Endothelial cell of umbilical vein (primary cell): Measurements from ENCODE around the gene LGALS7. TPM values are rescaled to one million over a fixed set of nuclear protein-coding genes. Genes with fewer than 3 reads are reported as not detected.
"Not testable (repeated sequence)": the region's sequence is repeated elsewhere in the genome, so short reads cannot be mapped to it uniquely, and the experiment has no call there.

Source experiments
- BruUV-seq: library from RNA; stranded (reverse); fragments of 400-500 nt; replicated peaks from 2 replicates; lab custom pipeline; 2021; lab: Mats Ljungman, UMichigan
- CTCF ChIA-PET: fragments of 300-600, 350-600 bp; sonication (Branson Sonifier 250); formaldehyde crosslinking; loops from one replicate; lab custom pipeline; 2021; ENCODE audit warnings: antibody characterized with exemption, inconsistent platforms; lab: Charles Lee
- POLR2A ChIA-PET: fragments of 300-600, 350-600 bp; sonication (Branson Sonifier 250); formaldehyde crosslinking; loops from one replicate; lab custom pipeline; 2021; ENCODE audit warnings: antibody characterized with exemption, inconsistent platforms; lab: Charles Lee
- DNase-seq: peaks from one replicate; pipeline ENCODE4 v3.0.0-alpha.2; 2011; ENCODE audit warnings: low read depth, low spot score
- FAIRE-seq: peaks from 2 replicates; lab custom pipeline; 2011; peaks lifted over from hg19 to GRCh38; lab: Jason Lieb, UNC
- H2AFZ ChIP-seq: 2 replicates; pipeline ENCODE4 v1.6.0; 2012; ENCODE audit warnings: low read depth, low read length, control low read depth, inconsistent platforms
- H3K27ac ChIP-seq: 2 replicates; pipeline ENCODE4 v1.5.1; 2011; ENCODE audit warnings: low read depth, mild to moderate bottlenecking, control low read depth, low read length, moderate library complexity; ENCODE audit not compliant: insufficient read depth
- H3K27me3 ChIP-seq, 2 experiments: 2 replicates each; pipeline versions ENCODE4 v1.6.0 to v1.6.1; 2011; ENCODE audit warnings: low read length in 2 of 2, mixed read lengths in 1 of 2; ENCODE audit not compliant: control insufficient read depth in 2 of 2, insufficient read depth in 2 of 2
- H3K36me3 ChIP-seq, 2 experiments: 2 replicates in 1 of 2; 3 replicates in 1 of 2; pipeline ENCODE4 v1.5.1; 2011; ENCODE audit warnings: low read length in 2 of 2, mild to moderate bottlenecking in 1 of 2, moderate library complexity in 1 of 2; ENCODE audit not compliant: control insufficient read depth in 2 of 2, insufficient read depth in 2 of 2; ENCODE audit errors: extremely low read depth in 1 of 2
- H3K4me1 ChIP-seq: 3 replicates; pipeline ENCODE4 v1.5.1; 2011; ENCODE audit warnings: mild to moderate bottlenecking, low read length; ENCODE audit not compliant: control insufficient read depth, insufficient read depth; ENCODE audit errors: extremely low read depth
- H3K4me2 ChIP-seq: 2 replicates; pipeline ENCODE4 v1.6.1; 2011; ENCODE audit warnings: low read length, control low read depth, mixed read lengths; ENCODE audit not compliant: insufficient read depth
- H3K4me3 ChIP-seq, 3 experiments: fragments of 200-600 bp in 1 of 3; sonication (generic), shearing (Covaris generic) in 1 of 3; replicated peaks in 1 of 3; 2 replicates each; pipeline ENCODE4 v1.5.1; 2011 to 2016; ENCODE audit warnings: control low read depth in 3 of 3, low read length in 3 of 3, mild to moderate bottlenecking in 2 of 3, inconsistent platforms in 1 of 3, low read depth in 1 of 3, moderate library complexity in 1 of 3; ENCODE audit not compliant: insufficient read depth in 1 of 3
- H3K79me2 ChIP-seq: 2 replicates; pipeline ENCODE4 v1.6.0; 2012; ENCODE audit warnings: low read length, inconsistent platforms; ENCODE audit not compliant: control insufficient read depth, insufficient read depth
- H3K9ac ChIP-seq: replicated peaks from 2 replicates; pipeline ENCODE3; 2011; ENCODE audit warnings: low read length, control low read depth; ENCODE audit not compliant: insufficient read depth; ENCODE audit errors: extremely low read depth
- H3K9me1 ChIP-seq: replicated peaks from 3 replicates; pipeline ENCODE4 v1.6.0; 2011; ENCODE audit warnings: mild to moderate bottlenecking, low read length; ENCODE audit not compliant: control insufficient read depth, insufficient read depth; ENCODE audit errors: extremely low read depth
- H3K9me3 ChIP-seq: replicated peaks from 2 replicates; pipeline ENCODE4 v1.5.1; 2012; ENCODE audit warnings: low read length, inconsistent platforms; ENCODE audit not compliant: control insufficient read depth, insufficient read depth
- H4K20me1 ChIP-seq: replicated peaks from 2 replicates; pipeline ENCODE3; 2011; ENCODE audit warnings: mild to moderate bottlenecking, low read length; ENCODE audit not compliant: control insufficient read depth, insufficient read depth; ENCODE audit errors: extremely low read depth
- EZH2 ChIP-seq: IDR thresholded peaks from 2 replicates; pipeline ENCODE4 v1.6.1; 2012; ENCODE audit warnings: borderline replicate concordance, low read depth, mild to moderate bottlenecking, moderate library complexity, low read length, inconsistent platforms; ENCODE audit not compliant: severe bottlenecking
- FOS ChIP-seq: IDR thresholded peaks from 2 replicates; pipeline ENCODE4 v1.6.1; 2011; ENCODE audit warnings: mild to moderate bottlenecking, low read length, moderate library complexity, borderline replicate concordance; ENCODE audit not compliant: insufficient read depth
- GATA2 ChIP-seq: IDR thresholded peaks from 2 replicates; pipeline ENCODE4 v1.7.0; 2011; ENCODE audit warnings: low read depth, mild to moderate bottlenecking, moderate library complexity, mixed read lengths, low read length; ENCODE audit not compliant: insufficient read length, insufficient read depth
- JUN ChIP-seq: IDR thresholded peaks from 2 replicates; pipeline ENCODE4 v1.6.1; 2011; ENCODE audit warnings: borderline replicate concordance, low read depth; ENCODE audit not compliant: insufficient read length, insufficient read depth
- MYC ChIP-seq: IDR thresholded peaks from one replicate; pipeline ENCODE4 v1.6.1; 2011; ENCODE audit warnings: mild to moderate bottlenecking, low read depth, low read length
- POLR2AphosphoS5 ChIP-seq: IDR thresholded peaks from 2 replicates; pipeline ENCODE4 v1.6.1; 2012; ENCODE audit warnings: low read depth, mild to moderate bottlenecking, control low read depth, low read length, moderate library complexity; ENCODE audit not compliant: insufficient read depth
- dilution Hi-C: fragments of 300-500 bp; cut with MboI; formaldehyde crosslinking; loops from one replicate; pipeline ENCODE4 v1.15.0; 2019; ENCODE audit warnings: low sequenced_read_pairs; ENCODE audit not compliant: extremely low pct_ligation_motif_present
- intact Hi-C: fragments of 100-400 bp; cut with micrococcal nuclease; formaldehyde crosslinking; loops from one replicate; pipeline ENCODE4 v1.10.0; 2022
- polyA plus RNA-seq, 4 experiments: library from polyadenylated mRNA; depleted of rRNA in 3 of 4; stranded (reverse) in 3 of 4; unstranded in 1 of 4; fragments of >200 nt; gene quantifications; 2 replicates each; pipeline versions ENCODE4 v1.2.1 to v1.2.3, GENCODE V29; 2011 to 2012; ENCODE audit warnings: missing spikeins in 1 of 4
- total RNA-seq: library from RNA; stranded (reverse); gene quantifications from 2 replicates; pipeline ENCODE4 v1.2.3, GENCODE V29; 2021

Gene LGALS7
- total and polyA plus RNA-seq, 2 donors (not counting 3 experiments of a cell fraction or from before 2014, with no cell fraction given): not detected

- no peak overlapping the region for H3K4me2 ChIP-seq
- CTCF ChIA-PET: no interaction called here
- BruUV-seq: no TSS peak
- no peak for FAIRE-seq
- no peaks in the 10 kb centered on the region for H3K79me2 ChIP-seq
- H3K36me3 ChIP-seq: no peaks in the 10 kb centered on the region
- H4K20me1 ChIP-seq: no peaks in the 10 kb centered on the region
- TF ChIP-seq JUN: no peak
- TF ChIP-seq MYC: no peak
- no peak for TF ChIP-seq EZH2
- TF ChIP-seq FOS: no peak
- TF ChIP-seq POLR2AphosphoS5: no peak
- H3K27me3 ChIP-seq: peaks cover 0 to 5% of the 10 kb centered on the region in 2 experiments
- intact Hi-C loops: no loop called here
- H3K9me1 ChIP-seq: no peaks in the 10 kb centered on the region
- no peak overlapping the region for H2AFZ ChIP-seq
- DNase-seq: no peak
- H3K27ac ChIP-seq: no peak overlapping the region
- no peak overlapping the region for H3K4me3 ChIP-seq
- dilution Hi-C loops: no loop called here
- no peaks in the 10 kb centered on the region for H3K9me3 ChIP-seq
- H3K4me1 ChIP-seq: no peaks in the 10 kb centered on the region
- no peak overlapping the region for H3K9ac ChIP-seq
- POLR2A ChIA-PET: no interaction called here
Measured at GRCh38 chr19:38785187-38785699, 11.9 kb upstream of the LGALS7 start.

DNA sequence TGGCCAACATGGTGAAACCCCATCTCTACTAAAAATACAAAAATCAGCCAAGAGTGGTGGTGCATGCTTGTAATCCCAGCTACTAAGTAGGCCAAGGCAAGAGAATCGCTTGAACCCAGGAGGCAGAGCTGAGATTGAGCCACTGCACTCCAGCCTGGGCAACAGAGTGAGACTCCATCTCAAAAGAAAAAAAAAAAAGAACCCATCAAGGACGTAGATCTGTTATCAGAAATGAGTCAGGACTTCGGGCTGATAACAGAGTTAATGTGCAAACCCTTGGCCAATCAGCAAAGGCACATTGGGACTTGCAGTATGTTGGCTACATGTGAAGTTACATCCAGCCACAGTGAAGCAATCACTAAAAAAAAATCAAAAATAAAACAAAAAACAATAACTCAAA, 10.9 kb upstream of the LGALS7 start:
- no peak overlapping the region for H3K27ac ChIP-seq
- no peak for FAIRE-seq

GRCh38 chr19:38782212-38782611, 8.9 kb upstream of the LGALS7 start:
- FAIRE-seq, intact Hi-C loops, H3K27me3 ChIP-seq, H3K36me3 ChIP-seq, H3K4me3 ChIP-seq, H3K4me1 ChIP-seq, POLR2A ChIA-PET, H3K9ac ChIP-seq, H2AFZ ChIP-seq, DNase-seq, H3K9me1 ChIP-seq, H4K20me1 ChIP-seq, dilution Hi-C loops, BruUV-seq, H3K9me3 ChIP-seq, H3K4me2 ChIP-seq, H3K27ac ChIP-seq, H3K79me2 ChIP-seq: not testable (repeated sequence)
- CTCF ChIA-PET: interaction anchor here (2.9 kb wide), 1 partner anchor 13 kb away, joined by 9 read pairs; no protein-coding TSS in a partner anchor

More for the DNA sequence above, 10.9 kb upstream of the LGALS7 start:
- Histone ChIP-seq H3K9me1 (no peaks in the 10 kb centered on the region), H3K79me2 (no peaks in the 10 kb centered on the region), H4K20me1 (no peaks in the 10 kb centered on the region), H3K36me3 (no peaks in the 10 kb centered on the region), H3K9me3 (no peaks in the 10 kb centered on the region), H3K4me3 (no peak overlapping the region), H3K4me1 (no peaks in the 10 kb centered on the region), H3K9ac (no peak overlapping the region), H2AFZ (no peak overlapping the region), H3K4me2 (no peak overlapping the region), H3K27me3 (peaks cover 0 to 5% of the 10 kb centered on the region in 2 experiments)
- dilution Hi-C loops (no loop called here), intact Hi-C loops (no loop called here)
- no peak for DNase-seq
- TF ChIP-seq POLR2AphosphoS5: no peak
- peak; percentile 53 for TF ChIP-seq GATA2
- POLR2A ChIA-PET: no interaction called here
- no TSS peak for BruUV-seq
- CTCF ChIA-PET: interaction anchor here (2.9 kb wide), 1 partner anchor 15 kb away, joined by 9 read pairs; no protein-coding TSS in a partner anchor
